ENCODE measurements around the gene PRKG1. TPM values are rescaled to one million over a fixed set of nuclear protein-coding genes. Genes with fewer than 3 reads are reported as not detected.

PRKG1 gene
- total RNA-seq, 1 experiment from 2014 or later, result 10.4 TPM

DNA sequence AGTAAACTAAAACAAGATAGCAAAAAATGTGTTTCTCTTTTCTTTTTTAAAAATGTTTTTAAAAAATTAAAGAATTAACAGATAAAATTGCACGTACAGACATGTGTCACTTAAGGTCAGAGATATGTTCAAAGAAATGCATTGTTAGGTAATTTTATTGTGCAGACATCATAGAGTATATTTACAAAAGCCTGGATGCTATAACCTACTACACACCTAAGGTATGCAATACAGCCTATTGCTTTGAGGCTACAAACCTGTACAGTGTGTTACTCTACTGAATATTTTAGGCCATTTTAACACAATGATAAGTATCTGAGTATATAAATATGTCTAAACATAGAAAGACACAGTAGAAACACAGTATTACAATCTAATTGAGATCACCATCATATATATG is 253.1 kb downstream of the PRKG1 start:
- no peaks in the 10 kb centered on the region for H4K20me1 ChIP-seq (ENCODE audit: control insufficient read depth, insufficient read depth, insufficient read length)
- no peak overlapping the region for H4K91ac ChIP-seq (ENCODE audit: insufficient read length, low read depth, low read length)
- no peaks in the 10 kb centered on the region for H3K9me3 ChIP-seq (ENCODE audit: control insufficient read depth, low read depth, low read length)
- H3K79me2 ChIP-seq (ENCODE audit: insufficient read depth, low read length), result no peaks in the 10 kb centered on the region
- Mint-ChIP-seq H3K36me3 (ENCODE audit: insufficient read depth in 1 of 3, low read depth in 3 of 3) (peaks cover 0 to 2% (median 0%) of the 10 kb centered on the region in 3 experiments; a peak in 3 of 7 replicates), H3K27ac (no peak overlapping the region), H3K9me3 (no peaks in the 10 kb centered on the region), H3K4me1 (peaks cover 4% of the 10 kb centered on the region in 2 experiments; a peak in 3 of 4 replicates), H3K4me3 (no peak overlapping the region), H3K27me3 (ENCODE audit: low read depth) (no peaks in the 10 kb centered on the region)
- no peaks in the 10 kb centered on the region for H3K23me2 ChIP-seq (ENCODE audit: insufficient read length, low read depth, low read length, poor library complexity, severe bottlenecking)
- WGBS (ENCODE audit: extremely low coverage, insufficient read length, low lambda C conversion rate), result no CpG with 5 or more reads among the region's 1 CpG
- H4K5ac ChIP-seq (ENCODE audit: insufficient read length, low read depth, low read length), result no peak overlapping the region
- no peak overlapping the region for H3K23ac ChIP-seq (ENCODE audit: insufficient read length, low read depth, low read length)
- no peak overlapping the region for H2BK120ac ChIP-seq (ENCODE audit: low read depth, low read length, poor library complexity, severe bottlenecking)
- no peak overlapping the region for H3K9ac ChIP-seq (ENCODE audit: extremely low read depth, insufficient read length, low read length)
- H2BK12ac ChIP-seq (ENCODE audit: insufficient read length, low read depth, low read length), result no peak overlapping the region
- no peak overlapping the region for H2BK15ac ChIP-seq (ENCODE audit: low read depth, low read length)
- H3K4ac ChIP-seq (ENCODE audit: low read depth, low read length), result no peak overlapping the region
- no peak overlapping the region for H3K18ac ChIP-seq (ENCODE audit: insufficient read length, low read depth, low read length)
- no peak overlapping the region for H4K8ac ChIP-seq (replicated peaks; ENCODE audit: insufficient read length, low read depth, low read length)
- no peak overlapping the region for H3K14ac ChIP-seq (ENCODE audit: insufficient read depth, low read length)
- no peak overlapping the region for H3K27ac ChIP-seq (ENCODE audit: insufficient read length, low read depth, low read length)
- H3T11ph ChIP-seq (ENCODE audit: low read length), result no peak overlapping the region
- DNase-seq, result no peak
- no peaks in the 10 kb centered on the region for H3K4me1 ChIP-seq (ENCODE audit: insufficient read depth, low read length)
- H2BK5ac ChIP-seq (ENCODE audit: insufficient read length, low read length), result no peak overlapping the region
- TF ChIP-seq, protein P1, sequence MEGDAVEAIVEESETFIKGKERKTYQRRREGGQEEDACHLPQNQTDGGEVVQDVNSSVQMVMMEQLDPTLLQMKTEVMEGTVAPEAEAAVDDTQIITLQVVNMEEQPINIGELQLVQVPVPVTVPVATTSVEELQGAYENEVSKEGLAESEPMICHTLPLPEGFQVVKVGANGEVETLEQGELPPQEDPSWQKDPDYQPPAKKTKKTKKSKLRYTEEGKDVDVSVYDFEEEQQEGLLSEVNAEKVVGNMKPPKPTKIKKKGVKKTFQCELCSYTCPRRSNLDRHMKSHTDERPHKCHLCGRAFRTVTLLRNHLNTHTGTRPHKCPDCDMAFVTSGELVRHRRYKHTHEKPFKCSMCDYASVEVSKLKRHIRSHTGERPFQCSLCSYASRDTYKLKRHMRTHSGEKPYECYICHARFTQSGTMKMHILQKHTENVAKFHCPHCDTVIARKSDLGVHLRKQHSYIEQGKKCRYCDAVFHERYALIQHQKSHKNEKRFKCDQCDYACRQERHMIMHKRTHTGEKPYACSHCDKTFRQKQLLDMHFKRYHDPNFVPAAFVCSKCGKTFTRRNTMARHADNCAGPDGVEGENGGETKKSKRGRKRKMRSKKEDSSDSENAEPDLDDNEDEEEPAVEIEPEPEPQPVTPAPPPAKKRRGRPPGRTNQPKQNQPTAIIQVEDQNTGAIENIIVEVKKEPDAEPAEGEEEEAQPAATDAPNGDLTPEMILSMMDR (conservative IDR thresholded peaks at IDR 0.05), result no peak
- H3K56ac ChIP-seq (ENCODE audit: insufficient read length, low read depth, low read length), result no peak overlapping the region
- no peak overlapping the region for H2BK20ac ChIP-seq (ENCODE audit: low read depth, low read length, poor library complexity, severe bottlenecking)
- no peaks in the 10 kb centered on the region for H3K79me1 ChIP-seq (ENCODE audit: insufficient read depth, low read depth, low read length, poor library complexity, severe bottlenecking)
- H3K4me2 ChIP-seq (ENCODE audit: insufficient read depth, insufficient read length, low read length), result no peak overlapping the region
- H2AFZ ChIP-seq (ENCODE audit: low read length), result no peak overlapping the region
- no peak overlapping the region for H2AK5ac ChIP-seq (ENCODE audit: insufficient read length, low read length)
- H3K27me3 ChIP-seq (ENCODE audit: insufficient read depth, low read length), result no peaks in the 10 kb centered on the region

Data from H9 (cell line).